Kidney (tissue), 14 donors: ENCODE results near the gene ACTL7B. TPM values are rescaled to one million over a fixed set of nuclear protein-coding genes. Genes with fewer than 3 reads are reported as not detected.
"Not testable (repeated sequence)": the region's sequence is repeated elsewhere in the genome, so short reads cannot be mapped to it uniquely, and the experiment has no call there.

ENCODE experiments used
- DNase-seq, 5 donors: peaks; one replicate each; pipeline ENCODE4 v3.0.0-alpha.2; 2013 to 2020
- FAIRE-seq: peaks from 2 replicates; lab custom pipeline; 2012; peaks lifted over from hg19 to GRCh38; lab: Jason Lieb, UNC
- H3K27ac ChIP-seq, 2 donors: one replicate each; pipeline ENCODE4 v1.7.0; 2013; ENCODE audit warnings: low read depth in 2 of 2, low read length in 2 of 2, inconsistent platforms in 1 of 2
- H3K27me3 ChIP-seq: one replicate; pipeline ENCODE4 v1.7.1; 2013; ENCODE audit warnings: low read length, inconsistent platforms; ENCODE audit not compliant: control insufficient read depth, insufficient read depth
- H3K36me3 ChIP-seq, 3 donors: one replicate each; pipeline versions ENCODE4 v1.7.0 to v1.7.1; 2013; ENCODE audit warnings: low read length in 3 of 3, control low read depth in 1 of 3, inconsistent platforms in 1 of 3; ENCODE audit not compliant: insufficient read depth in 3 of 3, control insufficient read depth in 2 of 3
- H3K4me1 ChIP-seq, 3 donors: one replicate each; pipeline versions ENCODE4 v1.7.0 to v1.7.1; 2013; ENCODE audit warnings: low read length in 3 of 3, inconsistent platforms in 1 of 3, low read depth in 1 of 3; ENCODE audit not compliant: control insufficient read depth in 2 of 3, insufficient read depth in 2 of 3
- H3K4me3 ChIP-seq, 3 donors: one replicate each; pipeline versions ENCODE4 v1.7.0 to v1.8.1; 2013; ENCODE audit warnings: low read length in 3 of 3, control low read depth in 1 of 3, inconsistent platforms in 1 of 3
- H3K9ac ChIP-seq, 3 donors: one replicate each; pipeline versions ENCODE4 v1.7.0 to v1.7.1; 2013; ENCODE audit warnings: low read length in 3 of 3, control low read depth in 1 of 3, inconsistent platforms in 1 of 3
- H3K9me3 ChIP-seq, 3 donors: one replicate each; pipeline versions ENCODE4 v1.7.0 to v1.7.1; 2013; ENCODE audit warnings: low read length in 3 of 3, control low read depth in 1 of 3, inconsistent platforms in 1 of 3; ENCODE audit not compliant: control insufficient read depth in 2 of 3, insufficient read depth in 1 of 3
- intact Hi-C: fragments of 100-400 bp; cut with DNase I; formaldehyde crosslinking; loops from one replicate; pipeline ENCODE4 v1.11.1; 2022
- polyA plus RNA-seq: library from polyadenylated mRNA; stranded (reverse); fragments of 350-450 nt; fragmentation: Illumina TruSeq; extraction: RNeasy Lipid Tissue Mini Kit (QIAGEN cat#74804); gene quantifications from one replicate; pipeline ENCODE4 v1.2.3, GENCODE V29; 2014; ENCODE audit warnings: low read depth, low replicate concordance; ENCODE audit not compliant: insufficient read depth
- total RNA-seq: library from RNA; stranded (reverse); fragmentation: NEBNext Ultra II Directional; extraction: Animal tissue kit (Norgen Biotek cat#: 25700); gene quantifications from one replicate; pipeline ENCODE4 v1.2.1, GENCODE V29; 2021
- TF ChIP-seq, protein P1 (sequence below): IDR thresholded peaks from 3 replicates; pipeline ENCODE4 v1.5.1; 2012; ENCODE audit warnings: mild to moderate bottlenecking, moderate library complexity, borderline replicate concordance; ENCODE audit not compliant: insufficient read depth; ENCODE audit errors: extremely low read depth
- donor health status: control.
- donor health status: control.
- donor health status: control.
- donor health status: control.
- donor health status: control.
- donor health status: DM: yes; HTN: yes; CAD: no.
- donor health status: Normal renal cell carcinoma (clear cell type).

ACTL7B gene
- total and polyA plus RNA-seq, 2 donors from 2014 or later, result not detected

DNA sequence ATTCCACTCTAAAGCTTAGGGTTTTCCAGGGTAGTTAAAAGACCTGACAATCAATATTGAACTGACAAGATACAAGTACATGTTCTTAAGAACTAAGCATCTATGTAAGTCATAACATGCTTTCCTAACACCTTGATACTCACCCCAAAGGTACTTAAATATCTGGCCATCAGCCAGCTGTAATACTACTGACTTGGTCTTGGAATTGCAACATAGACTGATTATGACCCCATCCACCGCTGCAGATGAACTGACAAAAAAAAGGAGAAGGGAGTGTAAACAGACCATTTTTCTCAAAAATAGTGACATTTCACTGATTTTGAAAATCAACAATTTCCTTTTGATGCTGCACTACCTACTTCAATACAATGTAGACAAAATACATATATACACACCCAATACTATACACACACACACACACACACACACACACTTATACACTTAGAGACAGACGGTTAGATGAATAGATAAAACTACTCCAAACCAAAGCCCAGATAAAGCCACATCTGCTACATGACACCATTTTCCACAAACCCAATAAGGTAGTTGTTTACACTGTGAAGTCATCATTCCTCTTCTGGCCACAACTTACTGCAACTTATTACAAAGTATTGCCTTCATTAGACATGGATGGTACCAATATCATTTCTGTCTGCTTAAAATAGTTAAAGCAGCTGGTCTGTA is 47.8 kb upstream of the ACTL7B start:
- Histone ChIP-seq H3K9me3 (no peaks in the 10 kb centered on the region), H3K4me1 (no peaks in the 10 kb centered on the region), H3K4me3 (no peak overlapping the region), H3K27ac (no peak overlapping the region), H3K27me3 (no peaks in the 10 kb centered on the region), H3K36me3 (peaks cover 0 to 65% (median 39%) of the 10 kb centered on the region in 3 donors), H3K9ac (no peak overlapping the region)
- DNase-seq (no peak), FAIRE-seq (no peak)
- TF ChIP-seq, protein P1, sequence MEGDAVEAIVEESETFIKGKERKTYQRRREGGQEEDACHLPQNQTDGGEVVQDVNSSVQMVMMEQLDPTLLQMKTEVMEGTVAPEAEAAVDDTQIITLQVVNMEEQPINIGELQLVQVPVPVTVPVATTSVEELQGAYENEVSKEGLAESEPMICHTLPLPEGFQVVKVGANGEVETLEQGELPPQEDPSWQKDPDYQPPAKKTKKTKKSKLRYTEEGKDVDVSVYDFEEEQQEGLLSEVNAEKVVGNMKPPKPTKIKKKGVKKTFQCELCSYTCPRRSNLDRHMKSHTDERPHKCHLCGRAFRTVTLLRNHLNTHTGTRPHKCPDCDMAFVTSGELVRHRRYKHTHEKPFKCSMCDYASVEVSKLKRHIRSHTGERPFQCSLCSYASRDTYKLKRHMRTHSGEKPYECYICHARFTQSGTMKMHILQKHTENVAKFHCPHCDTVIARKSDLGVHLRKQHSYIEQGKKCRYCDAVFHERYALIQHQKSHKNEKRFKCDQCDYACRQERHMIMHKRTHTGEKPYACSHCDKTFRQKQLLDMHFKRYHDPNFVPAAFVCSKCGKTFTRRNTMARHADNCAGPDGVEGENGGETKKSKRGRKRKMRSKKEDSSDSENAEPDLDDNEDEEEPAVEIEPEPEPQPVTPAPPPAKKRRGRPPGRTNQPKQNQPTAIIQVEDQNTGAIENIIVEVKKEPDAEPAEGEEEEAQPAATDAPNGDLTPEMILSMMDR, result no peak
- intact Hi-C loops, result no loop called here

DNA sequence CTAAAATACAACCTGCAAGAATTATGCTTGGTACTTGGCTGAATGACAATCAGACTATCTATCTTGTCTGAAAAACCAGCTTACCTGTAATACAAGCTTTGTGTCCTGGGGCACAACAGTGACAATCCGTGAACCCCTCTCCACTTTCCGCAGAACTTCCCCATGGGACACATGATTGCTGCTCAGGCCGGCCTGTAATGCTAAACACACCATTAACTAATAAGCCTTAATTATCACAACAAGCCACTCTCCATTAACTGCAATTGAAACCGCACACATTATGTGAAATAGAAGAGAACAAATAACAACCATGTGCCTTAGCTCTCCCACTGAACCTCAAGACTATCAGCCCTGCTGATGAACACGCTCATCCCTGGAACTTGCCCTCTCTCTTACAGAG is 44.4 kb upstream of the ACTL7B start:
- H3K36me3 ChIP-seq, result peaks cover 6 to 50% (median 36%) of the 10 kb centered on the region in 3 donors
- no peak overlapping the region for H3K4me3 ChIP-seq
- no peaks in the 10 kb centered on the region for H3K9me3 ChIP-seq
- no peaks in the 10 kb centered on the region for H3K4me1 ChIP-seq
- intact Hi-C loops, result no loop called here
- H3K27ac ChIP-seq, result no peak overlapping the region
- FAIRE-seq (no peak), DNase-seq (no peak)
- TF ChIP-seq, protein P1, result no peak
- no peaks in the 10 kb centered on the region for H3K27me3 ChIP-seq
- H3K9ac ChIP-seq, result no peak overlapping the region

DNA sequence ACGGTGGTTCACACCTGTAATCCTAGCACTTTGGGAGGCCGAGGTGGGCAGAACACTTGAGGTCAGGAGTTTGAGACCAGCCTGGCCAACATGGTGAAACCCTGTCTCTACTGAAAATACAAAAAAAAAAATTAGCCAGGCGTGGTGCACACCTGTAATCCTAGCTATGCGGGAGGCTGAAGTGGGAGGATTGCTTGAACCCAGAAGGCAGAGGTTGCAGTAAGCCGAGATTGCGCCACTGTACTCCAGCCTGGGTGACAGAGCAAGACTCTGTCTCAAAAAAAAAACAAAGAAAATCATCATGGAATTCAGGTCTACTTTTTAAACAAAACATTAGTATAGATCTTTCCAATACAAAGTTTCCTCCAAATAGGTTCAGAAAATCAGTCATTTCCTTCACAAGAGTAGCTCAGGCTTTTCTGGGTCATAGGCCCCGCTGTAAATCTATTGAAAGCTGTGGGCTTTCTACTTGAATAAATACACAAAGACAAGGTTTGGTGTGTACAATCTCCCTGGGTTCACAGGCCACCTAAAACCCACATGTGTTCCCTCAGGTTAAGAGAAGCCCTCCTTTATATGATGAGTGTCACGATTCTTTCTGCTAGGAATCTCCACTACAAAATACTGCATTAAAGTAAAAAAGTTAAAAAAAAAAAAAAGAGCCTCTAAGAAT is 43.4 kb upstream of the ACTL7B start:
- intact Hi-C loops, H3K27me3 ChIP-seq, H3K27ac ChIP-seq, H3K4me1 ChIP-seq, H3K9me3 ChIP-seq, H3K4me3 ChIP-seq, FAIRE-seq, DNase-seq, H3K9ac ChIP-seq: not testable (repeated sequence)
- H3K36me3 ChIP-seq, result peaks cover 6 to 57% (median 36%) of the 10 kb centered on the region in 3 donors

DNA sequence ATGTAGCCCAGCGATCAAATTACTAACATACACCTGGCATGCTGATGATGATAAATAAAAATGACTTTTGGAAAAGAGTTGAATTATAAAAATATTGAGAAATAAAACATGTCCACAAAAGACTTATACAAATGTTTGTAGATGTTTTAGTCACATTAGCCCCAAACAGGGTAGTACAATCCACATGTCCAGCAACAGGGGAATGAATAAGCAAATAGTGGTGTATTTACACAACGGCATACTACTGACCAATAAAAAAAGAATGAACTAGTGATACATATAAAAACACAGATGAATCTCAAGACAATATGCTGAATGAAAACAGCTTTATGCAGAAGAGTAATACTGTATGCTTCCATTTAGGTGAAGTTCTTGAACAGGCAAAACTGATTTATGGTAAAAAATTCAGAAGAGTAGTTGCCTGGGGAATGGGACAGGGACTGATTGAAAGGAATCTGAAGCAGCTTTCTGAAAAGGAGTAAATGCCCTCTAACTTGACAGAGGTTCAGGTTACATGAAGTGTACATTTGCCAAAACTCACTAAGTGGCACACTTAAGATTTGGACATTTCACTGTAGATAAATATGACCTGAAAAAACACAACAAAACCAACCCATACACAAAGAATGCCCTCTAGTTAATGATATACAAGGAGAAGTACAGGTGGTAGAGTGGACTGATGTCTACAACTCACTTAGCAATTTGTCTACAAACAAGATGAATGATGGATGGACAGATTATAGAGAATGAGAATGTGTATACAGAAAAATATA is 41.7 kb upstream of the ACTL7B start:
- Histone ChIP-seq H3K4me3 (no peak overlapping the region), H3K4me1 (no peaks in the 10 kb centered on the region), H3K9me3 (no peaks in the 10 kb centered on the region), H3K36me3 (peaks cover 6 to 68% (median 30%) of the 10 kb centered on the region in 3 donors), H3K9ac (no peak overlapping the region), H3K27me3 (no peaks in the 10 kb centered on the region), H3K27ac (no peak overlapping the region)
- TF ChIP-seq, protein P1, result no peak
- intact Hi-C loops, result no loop called here
- FAIRE-seq (no peak), DNase-seq (no peak)
